Measurements from ENCODE around the gene ABLIM1.

ABLIM1 gene

GRCh38 chr10:114540236-114540635, 117.8 kb downstream of the ABLIM1 start:
- no peak for TF ChIP-seq CTCF (IDR thresholded peaks at IDR 0.05; ENCODE audit: low read depth, low read length)
- no peak for DNase-seq (ENCODE audit: extremely low read depth, low read depth)

- no peak for TF ChIP-seq CTCF (IDR thresholded peaks at IDR 0.05; ENCODE audit: low read depth, low read length)
- no peak for DNase-seq (ENCODE audit: extremely low read depth, low read depth)
Observed at GRCh38 chr10:114539623-114540022, 118.5 kb downstream of the ABLIM1 start.

GRCh38 chr10:114538181-114538906, 119.7 kb downstream of the ABLIM1 start:
- no peak for TF ChIP-seq CTCF (IDR thresholded peaks at IDR 0.05; ENCODE audit: low read depth, low read length)
- no peak for DNase-seq (ENCODE audit: extremely low read depth, low read depth)

- TF ChIP-seq CTCF (IDR thresholded peaks at IDR 0.05; ENCODE audit: low read depth, low read length): no peak
- no peak for DNase-seq (ENCODE audit: extremely low read depth, low read depth)
Observed at GRCh38 chr10:114537736-114538135, 120.3 kb downstream of the ABLIM1 start.

GRCh38 chr10:114534571-114534981, 123.5 kb downstream of the ABLIM1 start:
- no peak for TF ChIP-seq CTCF (IDR thresholded peaks at IDR 0.05; ENCODE audit: low read depth, low read length)
- DNase-seq (ENCODE audit: extremely low read depth, low read depth): no peak

GRCh38 chr10:114532226-114532625, 125.8 kb downstream of the ABLIM1 start:
- no peak for TF ChIP-seq CTCF (IDR thresholded peaks at IDR 0.05; ENCODE audit: low read depth, low read length)
- no peak for DNase-seq (ENCODE audit: extremely low read depth, low read depth)

- TF ChIP-seq CTCF (IDR thresholded peaks at IDR 0.05; ENCODE audit: low read depth, low read length): no peak
- no peak for DNase-seq (ENCODE audit: extremely low read depth, low read depth)
Observed at GRCh38 chr10:114526504-114527238, 131.4 kb downstream of the ABLIM1 start.

Measured in AG09319 (cell line).